KMS-11 (cell line): Measurements from ENCODE around the gene NUDCD3.

Experiments used
- H2AFZ ChIP-seq: fragments of 200-600 bp; sonication (generic); 2 replicates; pipeline ENCODE4 v1.6.1; 2016; ENCODE audit warnings: antibody characterized with exemption, mixed run types, low read depth
- H3K27ac ChIP-seq: fragments of 200-600 bp; sonication (generic); 2 replicates; pipeline ENCODE4 v1.6.1; 2016; ENCODE audit warnings: mild to moderate bottlenecking, mixed run types
- H3K27me3 ChIP-seq: fragments of 200-600 bp; sonication (generic); 2 replicates; pipeline ENCODE4 v1.6.1; 2017; ENCODE audit warnings: mild to moderate bottlenecking, low read depth, mixed run types, moderate library complexity; ENCODE audit not compliant: insufficient read depth
- H3K36me3 ChIP-seq: fragments of 200-600 bp; sonication (generic); 2 replicates; pipeline ENCODE4 v1.6.1; 2017; ENCODE audit warnings: mild to moderate bottlenecking, mixed run types; ENCODE audit not compliant: insufficient read depth
- H3K4me1 ChIP-seq: fragments of 200-600 bp; sonication (generic); 2 replicates; pipeline ENCODE4 v1.6.1; 2016; ENCODE audit warnings: mild to moderate bottlenecking, low read depth, mixed run types; ENCODE audit not compliant: poor library complexity, severe bottlenecking
- H3K4me2 ChIP-seq: fragments of 200-600 bp; sonication (generic); 2 replicates; pipeline ENCODE4 v1.7.0; 2016; ENCODE audit warnings: mild to moderate bottlenecking, mixed run types
- H3K4me3 ChIP-seq: fragments of 200-600 bp; sonication (generic); IDR thresholded peaks from 2 replicates; pipeline ENCODE4 v1.6.1; 2017; ENCODE audit warnings: low read depth, low read length, mixed read lengths; ENCODE audit not compliant: insufficient read depth
- H3K79me2 ChIP-seq: fragments of 200-600 bp; sonication (generic); 2 replicates; pipeline ENCODE4 v1.6.1; 2016; ENCODE audit warnings: low read depth, mixed run types; ENCODE audit not compliant: insufficient read depth
- H3K9ac ChIP-seq: fragments of 200-600 bp; sonication (generic); 2 replicates; pipeline ENCODE4 v1.6.1; 2016; ENCODE audit warnings: mild to moderate bottlenecking, mixed run types
- H4K20me1 ChIP-seq: fragments of 200-600 bp; sonication (generic); 2 replicates; pipeline ENCODE4 v1.6.1; 2016; ENCODE audit warnings: mild to moderate bottlenecking, mixed run types; ENCODE audit not compliant: insufficient read depth
- CTCF ChIP-seq: fragments of 200-600 bp; sonication (generic); conservative IDR thresholded peaks from 2 replicates; pipeline ENCODE4 v1.6.1; 2017; ENCODE audit warnings: low read depth, mild to moderate bottlenecking, antibody characterized with exemption, low read length, moderate library complexity, mixed read lengths

The NUDCD3 gene

GRCh38 chr7:44395067-44395466 lies 95.4 kb downstream of the NUDCD3 start:
- no peak overlapping the region for H3K4me2 ChIP-seq
- H3K27me3 ChIP-seq, result no peaks in the 10 kb centered on the region
- no peak for TF ChIP-seq CTCF
- H3K36me3 ChIP-seq, result no peaks in the 10 kb centered on the region; the same call in 1 of the 2 replicates
- H3K79me2 ChIP-seq, result no peaks in the 10 kb centered on the region
- no peaks in the 10 kb centered on the region for H4K20me1 ChIP-seq
- no peak overlapping the region for H3K27ac ChIP-seq
- no peaks in the 10 kb centered on the region for H3K4me1 ChIP-seq
- no peak overlapping the region for H3K9ac ChIP-seq
- no peak overlapping the region for H2AFZ ChIP-seq
- no peak overlapping the region for H3K4me3 ChIP-seq

- Histone ChIP-seq H3K4me1 (no peaks in the 10 kb centered on the region), H4K20me1 (no peaks in the 10 kb centered on the region), H3K4me3 (no peak overlapping the region), H2AFZ (no peak overlapping the region), H3K36me3 (no peaks in the 10 kb centered on the region; the same call in 1 of the 2 replicates), H3K27me3 (no peaks in the 10 kb centered on the region), H3K9ac (no peak overlapping the region), H3K79me2 (no peaks in the 10 kb centered on the region), H3K4me2 (no peak overlapping the region), H3K27ac (no peak overlapping the region)
- no peak for TF ChIP-seq CTCF
Observed at GRCh38 chr7:44394636-44395035, 95.8 kb downstream of the NUDCD3 start.

GRCh38 chr7:44394112-44394447 lies 96.4 kb downstream of the NUDCD3 start:
- H3K36me3 ChIP-seq, result no peaks in the 10 kb centered on the region
- no peak overlapping the region for H3K27ac ChIP-seq
- no peaks in the 10 kb centered on the region for H3K4me1 ChIP-seq
- no peaks in the 10 kb centered on the region for H4K20me1 ChIP-seq
- no peak overlapping the region for H3K9ac ChIP-seq
- no peaks in the 10 kb centered on the region for H3K27me3 ChIP-seq
- no peak overlapping the region for H3K4me2 ChIP-seq
- no peak overlapping the region for H3K4me3 ChIP-seq
- H3K79me2 ChIP-seq, result no peaks in the 10 kb centered on the region
- no peak for TF ChIP-seq CTCF
- H2AFZ ChIP-seq, result no peak overlapping the region

GRCh38 chr7:44393238-44394111 lies 97.0 kb downstream of the NUDCD3 start:
- TF ChIP-seq CTCF, result no peak
- H3K4me3 ChIP-seq, result no peak overlapping the region

More at GRCh38 chr7:44393238-44394111, 97.0 kb downstream of the NUDCD3 start:
- Histone ChIP-seq H3K79me2 (no peaks in the 10 kb centered on the region), H3K4me1 (no peaks in the 10 kb centered on the region), H3K27ac (no peak overlapping the region), H3K4me2 (no peak overlapping the region), H3K36me3 (no peaks in the 10 kb centered on the region), H2AFZ (no peak overlapping the region), H3K27me3 (no peaks in the 10 kb centered on the region), H4K20me1 (no peaks in the 10 kb centered on the region), H3K9ac (no peak overlapping the region)
